HepG2 (cell line): ENCODE measurements around the gene STPG4. TPM values are rescaled to one million over a fixed set of nuclear protein-coding genes. Genes with fewer than 3 reads are reported as not detected.

Experiments used
- ATRX ChIP-seq: sonication (generic); formaldehyde crosslinking; IDR thresholded peaks from 2 replicates; pipeline ENCODE4 v1.4.0; 2020; ENCODE audit warnings: missing genetic modification reagents, borderline replicate concordance
- FLYWCH1 ChIP-seq: sonication (generic); formaldehyde crosslinking; IDR thresholded peaks from 2 replicates; pipeline ENCODE4 v1.8.1; 2023; ENCODE audit warnings: mild to moderate bottlenecking, missing genetic modification reagents
- HIC2 ChIP-seq: sonication (generic); formaldehyde crosslinking; IDR thresholded peaks from 2 replicates; pipeline ENCODE4 v1.9.0; 2022; ENCODE audit warnings: low read depth, missing genetic modification reagents
- IRF2 ChIP-seq: IDR thresholded peaks from 2 replicates; pipeline ENCODE4 v1.6.1; 2018; ENCODE audit warnings: missing genetic modification reagents, missing compliant biosample characterization
- KDM1A ChIP-seq: IDR thresholded peaks from 2 replicates; pipeline ENCODE4 v1.6.1; 2016; ENCODE audit warnings: missing compliant biosample characterization
- MEF2D ChIP-seq: sonication (generic); formaldehyde crosslinking; IDR thresholded peaks from 2 replicates; pipeline ENCODE4 v1.5.1; 2020; ENCODE audit warnings: mild to moderate bottlenecking, missing genetic modification reagents
- PCBP2 ChIP-seq: fragments of 200-400 bp; formaldehyde crosslinking; optimal IDR thresholded peaks from 2 replicates; pipeline ENCODE3; 2018; ENCODE audit warnings: low read length, low read depth; ENCODE audit not compliant: poor library complexity, severe bottlenecking
- RFX5 ChIP-seq: IDR thresholded peaks from 2 replicates; pipeline ENCODE4 v1.6.1; 2011; ENCODE audit warnings: low read depth, low read length, improper control_type of control experiment
- SRF ChIP-seq: IDR thresholded peaks from 2 replicates; pipeline ENCODE4 v1.6.1; 2011; ENCODE audit warnings: mild to moderate bottlenecking, low read depth, low read length, moderate library complexity
- SRSF1 ChIP-seq: fragments of 200-400 bp; formaldehyde crosslinking; optimal IDR thresholded peaks from 2 replicates; pipeline ENCODE3; 2017; ENCODE audit warnings: mild to moderate bottlenecking, low read depth, low read length, moderate library complexity
- WIZ ChIP-seq: sonication (generic); formaldehyde crosslinking; IDR thresholded peaks from 2 replicates; pipeline ENCODE4 v1.5.1; 2020; ENCODE audit warnings: mild to moderate bottlenecking, missing genetic modification reagents
- XBP1 ChIP-seq: sonication (generic); formaldehyde crosslinking; IDR thresholded peaks from 2 replicates; pipeline ENCODE4 v1.5.0; 2020; ENCODE audit warnings: missing genetic modification reagents
- ZNF12 ChIP-seq: sonication (generic); formaldehyde crosslinking; IDR thresholded peaks from 2 replicates; pipeline ENCODE4 v1.5.0; 2020; ENCODE audit warnings: missing genetic modification reagents
- ZNF180 ChIP-seq: sonication (generic); formaldehyde crosslinking; IDR thresholded peaks from 2 replicates; pipeline ENCODE4 v1.4.0; 2020; ENCODE audit warnings: low read depth, missing genetic modification reagents, borderline replicate concordance
- ZNF251 ChIP-seq: sonication (generic); formaldehyde crosslinking; IDR thresholded peaks from 2 replicates; pipeline ENCODE4 v1.9.0; 2021; ENCODE audit warnings: mild to moderate bottlenecking, missing genetic modification reagents
- ZNF264 ChIP-seq: sonication (generic); formaldehyde crosslinking; IDR thresholded peaks from 2 replicates; pipeline ENCODE4 v1.4.0; 2020; ENCODE audit warnings: missing genetic modification reagents
- ZNF292 ChIP-seq: sonication (generic); formaldehyde crosslinking; IDR thresholded peaks from 2 replicates; pipeline ENCODE4 v1.8.1; 2022; ENCODE audit warnings: mild to moderate bottlenecking, low read depth, missing genetic modification reagents, borderline replicate concordance
- ZNF296 ChIP-seq: sonication (generic); formaldehyde crosslinking; conservative IDR thresholded peaks from 2 replicates; pipeline ENCODE4 v1.5.0; 2020; ENCODE audit warnings: mild to moderate bottlenecking, missing genetic modification reagents
- ZNF335 ChIP-seq: sonication (generic); formaldehyde crosslinking; IDR thresholded peaks from 2 replicates; pipeline ENCODE4 v1.4.0; 2020; ENCODE audit warnings: missing genetic modification reagents
- ZNF557 ChIP-seq: sonication (generic); formaldehyde crosslinking; IDR thresholded peaks from 2 replicates; pipeline ENCODE4 v1.4.0; 2020; ENCODE audit warnings: missing genetic modification reagents
- ZNF75D ChIP-seq: sonication (generic); formaldehyde crosslinking; IDR thresholded peaks from 2 replicates; pipeline ENCODE4 v1.8.1; 2023; ENCODE audit warnings: missing genetic modification reagents, mild to moderate bottlenecking, borderline replicate concordance
- ZSCAN20 ChIP-seq: sonication (generic); formaldehyde crosslinking; IDR thresholded peaks from 2 replicates; pipeline ENCODE4 v1.4.0; 2020; ENCODE audit warnings: missing genetic modification reagents, mild to moderate bottlenecking, borderline replicate concordance
- polyA plus RNA-seq, 8 experiments: library from polyadenylated mRNA; depleted of rRNA in 3 of 8; stranded (reverse) in 7 of 8; unstranded in 1 of 8; fragments of >200 nt; fragmentation: Illumina TruSeq in 4 of 8; extraction: Trizol in 4 of 8; gene quantifications; 2 replicates each; pipeline versions ENCODE4 v1.2.1 to v1.2.3, GENCODE V29; 2011 to 2016; ENCODE audit warnings: low read depth in 4 of 8, missing spikeins in 1 of 8, mixed read lengths in 1 of 8; ENCODE audit not compliant: insufficient read depth in 1 of 8
- total RNA-seq, 5 experiments: library from RNA; depleted of rRNA; stranded (reverse); fragments of >200 nt; fragmentation: Illumina TruSeq; extraction: Trizol; gene quantifications; 2 replicates each; pipeline ENCODE4 v1.2.3, GENCODE V29; 2016; ENCODE audit warnings: low read depth in 1 of 5
- TF ChIP-seq, protein P1 (sequence below): sonication (generic); formaldehyde crosslinking; IDR thresholded peaks from 2 replicates; pipeline ENCODE4 v1.4.0; 2020; ENCODE audit warnings: missing genetic modification reagents
- TF ChIP-seq, protein P2 (sequence below): sonication (generic); formaldehyde crosslinking; IDR thresholded peaks from 2 replicates; pipeline ENCODE4 v1.5.1; 2020; ENCODE audit warnings: mild to moderate bottlenecking, missing genetic modification reagents, moderate library complexity
- TF ChIP-seq, protein P3 (sequence below): IDR thresholded peaks from 2 replicates; pipeline ENCODE4 v1.6.1; 2016; ENCODE audit warnings: mild to moderate bottlenecking, missing biosample characterization, missing genetic modification reagents

STPG4 gene
- total and polyA plus RNA-seq, 2 of the 13 experiments (the other 11 are each of a cell fraction or from before 2014, with no cell fraction given) = 0.11 to 0.15 TPM

DNA sequence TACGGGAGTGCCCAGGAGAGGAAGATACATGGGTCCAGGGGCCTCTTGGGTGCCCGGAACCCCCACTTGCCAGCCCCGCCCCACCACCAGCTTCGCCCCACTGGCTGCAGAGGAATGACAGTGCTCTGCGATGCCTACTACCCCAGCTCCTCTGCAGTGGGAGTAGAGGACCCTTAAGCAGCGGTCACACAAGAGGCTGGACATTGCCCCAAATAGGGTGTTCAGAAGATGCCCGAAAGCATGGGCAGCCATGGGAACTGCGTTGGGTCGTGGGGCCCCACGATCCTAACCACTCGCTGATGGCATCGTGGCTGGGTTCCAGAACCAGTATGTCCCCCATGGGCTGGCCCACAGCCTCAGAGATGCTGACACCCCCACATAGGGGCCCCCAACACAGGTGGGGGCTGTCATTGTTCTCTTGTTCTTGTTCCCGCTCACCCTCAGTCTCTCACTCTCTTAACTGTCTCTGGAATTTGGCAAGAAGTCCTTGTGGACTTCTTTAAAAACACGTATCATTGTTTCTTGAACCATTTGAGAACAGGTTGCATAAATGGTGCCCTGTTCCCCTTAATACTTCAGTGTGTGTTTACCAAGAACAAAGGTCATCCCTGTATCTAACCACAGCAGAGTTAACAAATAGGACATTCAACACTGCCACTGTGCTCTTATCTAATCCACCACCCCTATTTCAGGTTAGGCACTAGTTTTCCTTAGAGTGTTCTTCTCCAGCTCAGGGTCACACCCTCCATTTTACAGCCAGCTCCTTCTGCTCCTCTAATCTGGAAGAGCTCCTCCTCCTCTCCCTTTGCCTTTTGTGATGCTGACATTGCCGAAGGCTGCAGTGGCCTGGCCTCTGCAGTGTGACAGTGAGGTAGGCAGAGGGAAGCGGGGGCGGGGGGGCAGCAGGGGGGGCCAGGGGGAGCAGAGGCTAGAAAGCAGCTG is 76.3 kb downstream of the STPG4 start (continued):
- peak; percentile 88 for TF ChIP-seq MEF2D (CRISPR knock-in tag)
- TF ChIP-seq KDM1A (CRISPR knock-in tag) = peak; percentile 66; the same call in 1 of the 2 replicates
- TF ChIP-seq SRF = no peak
- TF ChIP-seq ZNF180 = no peak
- no peak for TF ChIP-seq ZNF296
- TF ChIP-seq, protein P1, sequence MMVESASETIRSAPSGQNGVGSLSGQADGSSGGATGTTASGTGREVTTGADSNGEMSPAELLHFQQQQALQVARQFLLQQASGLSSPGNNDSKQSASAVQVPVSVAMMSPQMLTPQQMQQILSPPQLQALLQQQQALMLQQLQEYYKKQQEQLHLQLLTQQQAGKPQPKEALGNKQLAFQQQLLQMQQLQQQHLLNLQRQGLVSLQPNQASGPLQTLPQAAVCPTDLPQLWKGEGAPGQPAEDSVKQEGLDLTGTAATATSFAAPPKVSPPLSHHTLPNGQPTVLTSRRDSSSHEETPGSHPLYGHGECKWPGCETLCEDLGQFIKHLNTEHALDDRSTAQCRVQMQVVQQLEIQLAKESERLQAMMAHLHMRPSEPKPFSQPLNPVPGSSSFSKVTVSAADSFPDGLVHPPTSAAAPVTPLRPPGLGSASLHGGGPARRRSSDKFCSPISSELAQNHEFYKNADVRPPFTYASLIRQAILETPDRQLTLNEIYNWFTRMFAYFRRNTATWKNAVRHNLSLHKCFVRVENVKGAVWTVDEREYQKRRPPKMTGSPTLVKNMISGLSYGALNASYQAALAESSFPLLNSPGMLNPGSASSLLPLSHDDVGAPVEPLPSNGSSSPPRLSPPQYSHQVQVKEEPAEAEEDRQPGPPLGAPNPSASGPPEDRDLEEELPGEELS (CRISPR knock-in tag) = peak; percentile 96
- 0 out of 2 replicates have a peak, but pooled peaks have one; percentile 50 for TF ChIP-seq ZNF292 (CRISPR knock-in tag)
- no peak for TF ChIP-seq WIZ (CRISPR knock-in tag)
- TF ChIP-seq, protein P2, sequence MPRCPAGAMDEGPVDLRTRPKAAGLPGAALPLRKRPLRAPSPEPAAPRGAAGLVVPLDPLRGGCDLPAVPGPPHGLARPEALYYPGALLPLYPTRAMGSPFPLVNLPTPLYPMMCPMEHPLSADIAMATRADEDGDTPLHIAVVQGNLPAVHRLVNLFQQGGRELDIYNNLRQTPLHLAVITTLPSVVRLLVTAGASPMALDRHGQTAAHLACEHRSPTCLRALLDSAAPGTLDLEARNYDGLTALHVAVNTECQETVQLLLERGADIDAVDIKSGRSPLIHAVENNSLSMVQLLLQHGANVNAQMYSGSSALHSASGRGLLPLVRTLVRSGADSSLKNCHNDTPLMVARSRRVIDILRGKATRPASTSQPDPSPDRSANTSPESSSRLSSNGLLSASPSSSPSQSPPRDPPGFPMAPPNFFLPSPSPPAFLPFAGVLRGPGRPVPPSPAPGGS (CRISPR knock-in tag) = no peak; the same call in 1 of the 2 replicates
- peak; percentile 84 for TF ChIP-seq HIC2 (CRISPR knock-in tag)
- no peak for TF ChIP-seq RFX5
- no peak for TF ChIP-seq PCBP2
- peak; percentile 40 for TF ChIP-seq SRSF1
- TF ChIP-seq ZNF335 (CRISPR knock-in tag) = peak; percentile 60; the same call in 1 of the 2 replicates
- TF ChIP-seq XBP1 (CRISPR knock-in tag) = no peak
- TF ChIP-seq ATRX (CRISPR knock-in tag) = no peak
- peak; percentile 97 for TF ChIP-seq ZNF264 (CRISPR knock-in tag)
- no peak for TF ChIP-seq ZNF251 (CRISPR knock-in tag)
- TF ChIP-seq, protein P3, sequence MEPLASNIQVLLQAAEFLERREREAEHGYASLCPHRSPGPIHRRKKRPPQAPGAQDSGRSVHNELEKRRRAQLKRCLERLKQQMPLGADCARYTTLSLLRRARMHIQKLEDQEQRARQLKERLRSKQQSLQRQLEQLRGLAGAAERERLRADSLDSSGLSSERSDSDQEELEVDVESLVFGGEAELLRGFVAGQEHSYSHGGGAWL (CRISPR knock-in tag) = peak; percentile 43; the same call in 1 of the 2 replicates
- no peak for TF ChIP-seq ZSCAN20 (CRISPR knock-in tag)
- TF ChIP-seq FLYWCH1 (CRISPR knock-in tag) = no peak
- TF ChIP-seq IRF2 (CRISPR knock-in tag) = peak; percentile 85
- peak; percentile 95 for TF ChIP-seq ZNF12 (CRISPR knock-in tag)
- TF ChIP-seq ZNF75D = no peak
- no peak for TF ChIP-seq ZNF557 (CRISPR knock-in tag)
